HG02798 (cell line): ENCODE data around the gene ZNF101.

Experiments
- ATAC-seq: cut with Tn5 transposase; IDR thresholded peaks from one replicate; pipeline ENCODE4 v1.9.1; 2021; ENCODE audit warnings: mild to moderate bottlenecking; ENCODE audit not compliant: unreplicated experiment, poor library complexity

ZNF101 gene

DNA sequence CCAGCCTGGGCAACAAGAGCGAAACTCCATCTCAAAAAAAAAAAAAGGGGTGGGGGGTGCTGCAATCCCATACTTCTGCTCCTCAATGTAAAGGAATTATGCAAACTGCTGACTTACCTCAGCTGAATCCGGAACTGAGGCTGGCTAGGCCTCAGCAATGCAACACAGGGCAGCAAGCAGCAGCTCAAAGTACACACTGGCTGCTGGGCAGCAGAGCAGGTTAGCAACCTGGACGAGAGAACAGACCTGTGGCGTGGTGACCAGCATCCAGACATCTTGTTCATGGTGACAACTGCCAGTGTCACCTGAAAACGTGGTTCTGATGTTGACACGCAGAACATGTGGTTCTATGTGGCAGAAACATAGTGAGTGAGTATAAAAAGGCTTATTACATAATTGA lies 36.2 kb downstream of the ZNF101 start:
- ATAC-seq = no peak

DNA sequence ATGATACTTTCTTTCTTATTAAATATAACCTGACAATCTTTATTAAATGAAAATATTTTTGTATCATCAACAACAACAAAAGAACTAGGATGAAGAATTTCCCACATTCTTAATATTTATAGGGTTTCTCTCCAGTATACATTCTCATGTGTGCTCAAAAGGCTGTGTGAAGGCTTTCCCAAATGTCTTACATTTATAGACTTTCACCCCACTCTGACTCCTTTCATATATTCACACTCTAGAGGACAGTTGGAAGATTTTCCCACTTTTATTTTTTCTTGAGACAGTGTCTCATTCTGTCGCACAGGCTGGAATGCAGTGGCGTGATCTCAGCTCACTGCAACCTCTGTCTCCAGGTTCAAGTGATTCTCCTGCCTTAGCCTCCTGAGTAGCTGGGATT lies 41.9 kb downstream of the ZNF101 start:
- no peak for ATAC-seq

DNA sequence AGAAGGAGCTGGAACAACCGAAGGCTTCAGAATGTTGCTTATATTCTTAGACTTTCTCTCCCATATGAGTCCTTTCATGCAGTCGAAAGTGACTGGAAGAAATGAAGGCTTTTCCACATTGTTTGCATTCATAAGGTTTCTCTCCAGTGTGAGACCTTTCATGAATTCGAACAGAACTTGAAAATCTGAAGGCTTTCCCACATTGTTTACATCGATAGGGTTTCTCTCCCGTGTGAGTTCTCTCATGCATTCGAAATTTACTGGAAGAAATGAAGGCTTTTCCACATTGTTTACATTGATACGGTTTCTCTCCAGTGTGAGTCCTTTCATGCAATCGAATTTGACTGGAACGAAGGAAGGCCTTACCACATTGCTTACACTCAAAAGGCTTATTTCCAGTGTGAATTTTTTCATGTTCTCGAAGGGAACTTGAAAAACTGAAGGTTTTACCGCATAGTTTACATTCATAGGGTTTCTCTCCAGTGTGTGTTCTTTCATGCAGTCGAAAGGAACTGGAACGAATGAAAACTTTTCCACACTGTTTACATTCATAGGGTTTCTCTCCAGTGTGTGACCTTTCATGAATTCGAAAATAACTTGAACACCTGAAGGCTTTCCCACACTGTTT lies 42.8 kb downstream of the ZNF101 start:
- ATAC-seq = no peak

DNA sequence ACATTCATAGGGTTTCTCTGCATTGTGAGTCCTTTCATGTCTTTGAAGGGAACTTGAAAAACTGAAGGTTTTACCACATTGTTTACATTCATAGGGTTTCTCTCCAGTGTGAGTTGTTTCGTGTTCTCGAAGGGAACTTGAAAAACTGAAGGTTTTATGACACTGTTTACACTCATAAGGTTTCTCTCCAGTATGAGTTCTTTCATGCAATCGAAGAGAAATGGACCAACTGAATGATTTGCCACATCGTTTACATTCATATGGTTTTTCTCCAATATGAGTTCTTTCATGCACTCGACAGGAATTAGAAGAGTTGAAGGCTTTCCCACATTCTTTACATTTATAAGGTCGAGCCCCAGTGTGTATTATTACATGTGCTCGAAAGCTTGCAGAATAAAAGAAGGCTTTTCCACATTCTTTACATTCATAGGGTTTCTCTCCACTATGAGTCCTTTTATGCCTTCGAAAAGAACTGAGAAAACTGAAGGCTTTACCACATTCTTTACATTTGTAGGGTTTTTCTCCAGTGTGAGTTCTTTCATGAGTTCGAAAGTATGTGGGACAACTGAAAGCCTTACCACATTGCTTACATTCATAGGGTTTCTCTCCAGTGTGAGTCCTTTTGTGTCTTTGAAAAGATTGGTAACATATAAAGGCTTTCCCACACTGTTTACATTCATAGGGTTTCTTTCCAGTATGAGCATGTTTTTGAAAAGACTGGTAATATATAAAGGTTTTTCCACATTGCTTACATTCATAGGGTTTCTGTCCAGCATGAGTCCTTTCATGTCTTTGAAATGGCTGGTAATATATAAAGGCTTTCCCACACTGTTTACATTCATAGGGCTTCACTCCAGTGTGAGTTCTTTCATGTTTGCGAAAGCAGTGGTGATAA lies 43.5 kb downstream of the ZNF101 start:
- ATAC-seq = no peak

DNA sequence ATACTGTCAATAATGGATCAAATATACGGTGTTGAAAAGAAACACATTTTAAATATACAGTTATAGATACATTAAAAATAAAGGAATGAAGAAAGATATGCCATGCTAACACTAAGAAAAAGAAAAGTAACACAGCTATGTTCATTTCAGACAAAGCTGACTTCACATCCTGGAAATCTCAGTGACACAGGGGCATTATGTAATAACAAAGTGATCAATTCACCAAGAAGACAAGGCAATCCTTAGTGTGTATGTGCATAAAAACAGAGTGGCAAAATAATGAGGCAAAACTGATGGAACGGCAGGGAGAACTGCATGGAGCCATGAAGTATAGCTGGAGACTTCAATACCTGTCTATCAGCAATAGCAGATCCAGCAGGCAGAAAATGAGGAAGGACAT lies 51.2 kb downstream of the ZNF101 start:
- ATAC-seq = no peak

DNA sequence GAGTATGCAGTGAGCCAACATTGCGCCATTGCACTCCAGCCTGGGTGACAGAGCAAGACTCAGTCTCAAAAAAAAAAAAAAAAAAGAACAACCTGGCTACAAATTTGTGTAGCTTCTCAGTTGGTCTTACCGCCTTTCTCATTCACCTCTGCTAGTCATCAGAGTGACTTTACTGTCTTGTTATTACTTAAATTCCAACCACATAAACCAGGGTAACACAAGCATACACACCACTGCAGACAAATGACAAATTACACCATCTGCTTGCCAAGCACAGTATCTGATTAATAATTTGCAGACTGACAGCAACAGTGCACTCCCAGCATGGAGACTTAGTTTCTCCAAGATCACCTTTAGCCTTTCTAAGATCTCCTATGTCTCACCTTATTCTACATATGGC lies 53.3 kb downstream of the ZNF101 start:
- no peak for ATAC-seq

DNA sequence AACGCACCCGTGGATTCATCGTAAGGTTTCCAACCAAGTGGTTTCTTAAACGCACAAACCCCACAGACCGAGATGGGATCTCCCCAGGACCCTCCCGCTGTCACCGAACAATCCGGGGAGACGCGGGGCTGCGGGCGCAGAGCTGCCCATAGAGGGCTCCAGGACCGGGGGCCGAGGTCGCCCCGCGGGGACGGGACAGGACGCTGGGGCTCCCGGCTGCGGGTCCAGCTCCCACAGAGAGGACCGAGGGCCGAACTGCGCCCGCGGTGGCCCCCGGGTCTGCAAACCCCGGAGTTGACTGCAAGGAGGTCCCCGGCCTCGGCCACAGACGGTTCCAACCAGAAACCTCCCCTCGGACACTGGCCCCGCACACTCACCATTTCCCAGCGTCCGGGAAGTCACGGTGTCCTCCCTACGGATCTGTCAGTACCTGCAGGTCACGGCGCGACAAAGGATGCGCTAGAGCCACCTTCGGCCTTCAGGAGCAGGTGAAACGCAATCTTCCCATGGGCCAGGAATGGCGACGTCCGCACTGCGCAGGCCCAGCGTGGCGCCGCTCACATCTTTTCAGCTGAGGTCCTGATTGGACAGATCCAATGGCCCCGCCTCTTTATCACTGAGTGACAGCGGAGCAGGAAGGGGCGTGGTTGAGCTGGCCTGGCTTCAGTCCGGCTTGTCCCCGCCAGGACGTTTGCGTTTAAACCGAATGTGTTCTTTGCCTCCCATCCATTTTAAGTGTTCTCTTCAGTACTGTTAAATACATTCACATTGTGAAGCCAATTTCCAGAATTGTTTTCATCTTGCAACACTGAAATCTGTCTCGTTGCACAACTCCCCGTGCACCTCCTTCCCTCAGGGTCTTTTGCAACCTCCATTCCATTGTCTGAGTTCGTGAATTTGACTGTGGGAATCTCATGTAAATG lies 64.2 kb downstream of the ZNF101 start, which contains the start of gene ZNF14:
Gene ZNF14, minus strand, starts transcription at position 534 of the 923 bp plus-strand sequence. Its CDS starts 154 bp downstream, at position 380.
- peak; percentile 99 for ATAC-seq
